ENCODE data around the gene CDK6.

The CDK6 gene

GRCh38 chr7:92563345-92563744, 273.0 kb downstream of the CDK6 start:
- DNase-seq, result no peak

- DNase-seq, result no peak
Observed at GRCh38 chr7:92560602-92561001, 275.8 kb downstream of the CDK6 start.

- DNase-seq, result no peak
Observed at GRCh38 chr7:92557808-92558362, 278.5 kb downstream of the CDK6 start.

- DNase-seq, result no peak
Observed at GRCh38 chr7:92557249-92557648, 279.1 kb downstream of the CDK6 start.
